T-helper 2 cell treated with Interferon-gamma antibody and Interleukin-4, amounts not matched to agents 100 ng/mL and 5 ng/mL, for 36 hours (primary cell): Measurements from ENCODE around the gene FSIP1. TPM values are rescaled to one million over a fixed set of nuclear protein-coding genes. Genes with fewer than 3 reads are reported as not detected.

ENCODE experiments used
- intact Hi-C: fragments of 100-400 bp; cut with micrococcal nuclease; formaldehyde crosslinking; loops from one replicate; pipeline ENCODE4 v1.15.1; 2023
- total RNA-seq: library from RNA; stranded (reverse); gene quantifications from 2 replicates; pipeline ENCODE4 v1.2.3, GENCODE V29; 2022

Gene FSIP1
- total RNA-seq, 1 donor from 2014 or later: 0.32 TPM

GRCh38 chr15:39657668-39658067 is 125.0 kb downstream of the FSIP1 start:
- intact Hi-C loops: no loop called here

- intact Hi-C loops: no loop called here
Measured at GRCh38 chr15:39657181-39657580, 125.5 kb downstream of the FSIP1 start.

GRCh38 chr15:39654304-39654703 is 128.3 kb downstream of the FSIP1 start:
- intact Hi-C loops: no loop called here

- intact Hi-C loops: no loop called here
Measured at GRCh38 chr15:39651881-39652280, 130.8 kb downstream of the FSIP1 start.

- intact Hi-C loops: no loop called here
Measured at GRCh38 chr15:39651295-39651694, 131.3 kb downstream of the FSIP1 start.

- intact Hi-C loops: no loop called here
Measured at GRCh38 chr15:39649757-39650156, 132.9 kb downstream of the FSIP1 start.

GRCh38 chr15:39646425-39646824 is 136.2 kb downstream of the FSIP1 start:
- intact Hi-C loops: no loop called here

GRCh38 chr15:39645976-39646257 is 136.7 kb downstream of the FSIP1 start:
- intact Hi-C loops: no loop called here

GRCh38 chr15:39645138-39645975 is 137.3 kb downstream of the FSIP1 start:
- intact Hi-C loops: no loop called here

GRCh38 chr15:39644136-39644535 is 138.5 kb downstream of the FSIP1 start:
- intact Hi-C loops: no loop called here

GRCh38 chr15:39643727-39644126 is 138.9 kb downstream of the FSIP1 start:
- intact Hi-C loops: no loop called here

- intact Hi-C loops: no loop called here
Measured at GRCh38 chr15:39642011-39642640, 140.5 kb downstream of the FSIP1 start.

- intact Hi-C loops: no loop called here
Measured at GRCh38 chr15:39641191-39641889, 141.3 kb downstream of the FSIP1 start.

GRCh38 chr15:39640665-39641064 is 142.0 kb downstream of the FSIP1 start:
- intact Hi-C loops: no loop called here

- intact Hi-C loops: no loop called here
Measured at GRCh38 chr15:39639037-39639436, 143.6 kb downstream of the FSIP1 start.

- intact Hi-C loops: no loop called here
Measured at GRCh38 chr15:39638041-39638440, 144.6 kb downstream of the FSIP1 start.

GRCh38 chr15:39631357-39631756 is 151.3 kb downstream of the FSIP1 start:
- intact Hi-C loops: no loop called here

GRCh38 chr15:39629906-39630305 is 152.7 kb downstream of the FSIP1 start:
- intact Hi-C loops: loop anchor here (10.0 kb wide), 1 partner anchor 935 kb away; no protein-coding TSS in a partner anchor

GRCh38 chr15:39629371-39629770 is 153.3 kb downstream of the FSIP1 start:
- intact Hi-C loops: loop anchor here (10.0 kb wide), 1 partner anchor 935 kb away; no protein-coding TSS in a partner anchor

GRCh38 chr15:39628546-39629257 is 153.9 kb downstream of the FSIP1 start:
- intact Hi-C loops: loop anchor here (10.0 kb wide), 1 partner anchor 934 kb away; no protein-coding TSS in a partner anchor

- intact Hi-C loops: loop anchor here (10.0 kb wide), 1 partner anchor 933 kb away; no protein-coding TSS in a partner anchor
Measured at GRCh38 chr15:39628144-39628508, 154.5 kb downstream of the FSIP1 start.
